Skeletal muscle tissue (tissue), 4 donors: Measurements from ENCODE around the gene CEACAM3. TPM values are rescaled to one million over a fixed set of nuclear protein-coding genes. Genes with fewer than 3 reads are reported as not detected.
"Not testable (repeated sequence)": the region's sequence is repeated elsewhere in the genome, so short reads cannot be mapped to it uniquely, and the experiment has no call there.

Experiments used
- H3K27ac ChIP-seq: one replicate; pipeline ENCODE4 v1.7.0; 2013; ENCODE audit warnings: mild to moderate bottlenecking, low read depth, low read length, inconsistent platforms
- H3K27me3 ChIP-seq, 3 donors: one replicate each; pipeline ENCODE4 v1.7.0; 2013; ENCODE audit warnings: low read length in 3 of 3; ENCODE audit not compliant: control insufficient read depth in 3 of 3, insufficient read depth in 3 of 3
- H3K36me3 ChIP-seq, 3 donors: one replicate each; pipeline ENCODE4 v1.7.0; 2013; ENCODE audit warnings: low read length in 3 of 3; ENCODE audit not compliant: control insufficient read depth in 3 of 3, insufficient read depth in 3 of 3
- H3K4me1 ChIP-seq, 3 donors: one replicate each; pipeline ENCODE4 v1.7.0; 2013; ENCODE audit warnings: low read length in 3 of 3, mild to moderate bottlenecking in 3 of 3; ENCODE audit not compliant: control insufficient read depth in 3 of 3, insufficient read depth in 3 of 3
- H3K4me3 ChIP-seq, 3 donors: one replicate each; pipeline ENCODE4 v1.7.0; 2013; ENCODE audit warnings: low read length in 3 of 3
- H3K9ac ChIP-seq, 3 donors: one replicate each; pipeline ENCODE4 v1.7.0; 2013; ENCODE audit warnings: low read length in 3 of 3, mild to moderate bottlenecking in 3 of 3, moderate library complexity in 2 of 3, low read depth in 1 of 3
- H3K9me3 ChIP-seq, 3 donors: one replicate each; pipeline ENCODE4 v1.7.0; 2013; ENCODE audit warnings: low read length in 3 of 3; ENCODE audit not compliant: control insufficient read depth in 3 of 3
- total RNA-seq: library from RNA; depleted of rRNA; stranded (reverse); fragments of >200 nt; gene quantifications from one replicate; pipeline ENCODE4 v1.2.3, GENCODE V29; 2014
- donor health status: Osteomylitis.

Gene CEACAM3
- total RNA-seq, 1 donor from 2014 or later, result not detected

GRCh38 chr19:41789053-41789452 lies 7.3 kb upstream of the CEACAM3 start:
- not testable (repeated sequence) for H3K36me3 ChIP-seq, H3K9ac ChIP-seq, H3K9me3 ChIP-seq, H3K4me1 ChIP-seq, H3K4me3 ChIP-seq, H3K27ac ChIP-seq
- H3K27me3 ChIP-seq, result peaks cover 28 to 32% (median 29%) of the 10 kb centered on the region in 3 donors

GRCh38 chr19:41792513-41793413 lies 3.6 kb upstream of the CEACAM3 start:
- no peak overlapping the region for H3K27ac ChIP-seq
- no peaks in the 10 kb centered on the region for H3K9me3 ChIP-seq
- peaks cover 6 to 19% (median 13%) of the 10 kb centered on the region in 3 donors for H3K27me3 ChIP-seq
- no peak overlapping the region for H3K4me3 ChIP-seq
- no peaks in the 10 kb centered on the region for H3K36me3 ChIP-seq
- H3K4me1 ChIP-seq, result no peaks in the 10 kb centered on the region
- no peak overlapping the region for H3K9ac ChIP-seq

GRCh38 chr19:41793414-41793727 lies 3.0 kb upstream of the CEACAM3 start:
- H3K36me3 ChIP-seq, result no peaks in the 10 kb centered on the region
- no peak overlapping the region for H3K9ac ChIP-seq
- no peak overlapping the region for H3K4me3 ChIP-seq
- H3K4me1 ChIP-seq, result no peaks in the 10 kb centered on the region
- H3K9me3 ChIP-seq, result no peaks in the 10 kb centered on the region
- H3K27ac ChIP-seq, result no peak overlapping the region
- H3K27me3 ChIP-seq, result peaks cover 6 to 19% (median 13%) of the 10 kb centered on the region in 3 donors

GRCh38 chr19:41795031-41795461 lies 1.3 kb upstream of the CEACAM3 start:
- no peaks in the 10 kb centered on the region for H3K9me3 ChIP-seq
- H3K27ac ChIP-seq, result no peak overlapping the region
- no peak overlapping the region for H3K4me3 ChIP-seq
- no peak overlapping the region for H3K9ac ChIP-seq
- no peaks in the 10 kb centered on the region for H3K4me1 ChIP-seq
- no peaks in the 10 kb centered on the region for H3K36me3 ChIP-seq
- H3K27me3 ChIP-seq, result peaks cover 6 to 22% (median 13%) of the 10 kb centered on the region in 3 donors

- Histone ChIP-seq H3K27me3 (peaks cover 6 to 22% (median 10%) of the 10 kb centered on the region in 3 donors), H3K36me3 (no peaks in the 10 kb centered on the region), H3K9ac (no peak overlapping the region), H3K27ac (no peak overlapping the region), H3K9me3 (no peaks in the 10 kb centered on the region), H3K4me3 (no peak overlapping the region), H3K4me1 (no peaks in the 10 kb centered on the region)
These were observed 514 bp downstream of the CEACAM3 start for GRCh38 chr19:41796901-41797300.

- H3K4me1 ChIP-seq, result no peaks in the 10 kb centered on the region
- H3K27me3 ChIP-seq, result peaks cover 0 to 17% (median 7%) of the 10 kb centered on the region in 3 donors
- H3K9ac ChIP-seq, result no peak overlapping the region
- no peaks in the 10 kb centered on the region for H3K36me3 ChIP-seq
- H3K4me3 ChIP-seq, result no peak overlapping the region
- no peaks in the 10 kb centered on the region for H3K9me3 ChIP-seq
- H3K27ac ChIP-seq, result no peak overlapping the region
These were observed 3.1 kb downstream of the CEACAM3 start for GRCh38 chr19:41799444-41800000.

GRCh38 chr19:41801031-41801430 lies 4.6 kb downstream of the CEACAM3 start:
- H3K27me3 ChIP-seq, result peaks cover 0 to 12% (median 6%) of the 10 kb centered on the region in 3 donors
- no peaks in the 10 kb centered on the region for H3K36me3 ChIP-seq
- no peak overlapping the region for H3K4me3 ChIP-seq
- no peak overlapping the region for H3K27ac ChIP-seq
- H3K4me1 ChIP-seq, result no peaks in the 10 kb centered on the region
- no peaks in the 10 kb centered on the region for H3K9me3 ChIP-seq
- no peak overlapping the region for H3K9ac ChIP-seq

- H3K27ac ChIP-seq, result no peak overlapping the region
- no peaks in the 10 kb centered on the region for H3K9me3 ChIP-seq
- H3K4me1 ChIP-seq, result no peaks in the 10 kb centered on the region
- peaks cover 0 to 6% (median 0%) of the 10 kb centered on the region in 3 donors for H3K27me3 ChIP-seq
- H3K4me3 ChIP-seq, result no peak overlapping the region
- no peak overlapping the region for H3K9ac ChIP-seq
- H3K36me3 ChIP-seq, result no peaks in the 10 kb centered on the region
These were observed 5.4 kb downstream of the CEACAM3 start for GRCh38 chr19:41801792-41802211.

- Histone ChIP-seq H3K36me3 (no peaks in the 10 kb centered on the region), H3K9ac (no peak overlapping the region), H3K27ac (no peak overlapping the region), H3K4me1 (no peaks in the 10 kb centered on the region), H3K9me3 (no peaks in the 10 kb centered on the region), H3K4me3 (no peak overlapping the region), H3K27me3 (peaks cover 2 to 6% (median 3%) of the 10 kb centered on the region in 3 donors)
These were observed 6.4 kb downstream of the CEACAM3 start for GRCh38 chr19:41802770-41803169.

- Histone ChIP-seq H3K27me3 (peaks cover 0 to 10% (median 7%) of the 10 kb centered on the region in 3 donors), H3K9me3 (no peaks in the 10 kb centered on the region), H3K4me3 (no peak overlapping the region), H3K36me3 (no peaks in the 10 kb centered on the region), H3K27ac (no peak overlapping the region), H3K9ac (no peak overlapping the region), H3K4me1 (peaks cover 0 to 5% (median 0%) of the 10 kb centered on the region in 3 donors)
These were observed 7.9 kb downstream of the CEACAM3 start for GRCh38 chr19:41804336-41804735.
